ENCODE measurements around the gene MBOAT7. TPM values are rescaled to one million over a fixed set of nuclear protein-coding genes. Genes with fewer than 3 reads are reported as not detected.

The MBOAT7 gene
- total and polyA plus RNA-seq, 2 of the 8 experiments (the other 6 are each of a cell fraction or from before 2014, with no cell fraction given) = 85.5 to 90.9 TPM

DNA sequence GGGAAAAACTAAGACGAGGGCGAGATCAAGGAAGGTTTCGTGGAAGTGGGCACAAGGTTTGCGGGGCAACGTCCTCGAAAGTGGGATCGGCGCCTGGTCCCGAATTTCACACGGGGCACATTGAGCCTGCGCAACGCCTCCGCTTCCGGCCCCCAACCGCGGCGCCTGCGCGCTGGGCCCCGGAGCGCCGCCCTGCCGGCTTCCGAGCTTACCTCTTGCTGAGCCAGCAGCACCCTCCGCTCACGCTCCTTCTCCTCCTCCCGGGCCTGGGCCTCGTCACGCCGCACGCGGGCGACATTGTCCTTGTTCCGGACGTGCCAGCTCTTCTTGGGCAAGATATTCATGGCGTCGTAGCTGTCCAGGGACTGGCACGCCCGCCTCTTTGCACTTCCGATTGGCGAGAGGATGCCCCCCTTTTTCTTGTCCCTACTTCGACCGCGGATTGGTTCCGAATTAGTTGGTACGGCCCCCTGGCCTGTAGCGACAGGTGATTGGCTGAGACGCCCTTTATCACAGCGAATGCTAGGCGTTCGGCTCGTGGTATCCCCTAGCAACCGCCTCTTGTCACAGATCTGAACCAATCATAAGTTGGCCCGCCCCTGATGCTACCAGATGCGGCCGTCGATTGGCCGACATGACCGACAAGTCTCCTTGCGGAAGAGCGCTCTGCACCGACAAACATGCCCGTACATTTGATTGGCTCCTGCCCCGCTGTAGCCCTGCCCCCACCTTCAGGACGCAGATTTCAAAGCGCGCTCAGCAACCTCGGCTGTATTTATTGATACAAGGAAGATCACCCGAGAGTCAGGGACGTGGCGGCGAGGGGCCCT lies 29.8 kb downstream of the MBOAT7 start, which contains the start of gene LENG1 (continued):
- no peak for TF ChIP-seq SAP30 (IDR thresholded peaks at IDR 0.05; ENCODE audit: insufficient read depth, insufficient replicate concordance, low read length)
- TF ChIP-seq CBX8 (IDR thresholded peaks at IDR 0.05; ENCODE audit: borderline replicate concordance, low read depth, low read length) = no peak
- no peak for TF ChIP-seq CHD1 (IDR thresholded peaks at IDR 0.05; ENCODE audit: low read depth, low read length)
- no peak for TF ChIP-seq TAF7 (optimal IDR thresholded peaks at IDR 0.05; ENCODE audit: borderline replicate concordance, low read depth, low read length)
- TF ChIP-seq HDAC6 (IDR thresholded peaks at IDR 0.05; ENCODE audit: low read depth, low read length) = no peak
- TF ChIP-seq TEAD4 (IDR thresholded peaks at IDR 0.05; ENCODE audit: low read depth, low read length) = no peak
- TF ChIP-seq, protein P1, sequence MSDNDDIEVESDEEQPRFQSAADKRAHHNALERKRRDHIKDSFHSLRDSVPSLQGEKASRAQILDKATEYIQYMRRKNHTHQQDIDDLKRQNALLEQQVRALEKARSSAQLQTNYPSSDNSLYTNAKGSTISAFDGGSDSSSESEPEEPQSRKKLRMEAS (IDR thresholded peaks at IDR 0.05) = peak; percentile 13; the same call in 1 of the 2 replicates
- peak; percentile 71 for TF ChIP-seq CREB1 (IDR thresholded peaks at IDR 0.05)
- TF ChIP-seq EZH2 (IDR thresholded peaks at IDR 0.05; ENCODE audit: low read depth, low read length, severe bottlenecking) = no peak
- TF ChIP-seq RFX5 (IDR thresholded peaks at IDR 0.05; ENCODE audit: borderline replicate concordance, low read depth, low read length) = no peak
- no peak for TF ChIP-seq SIRT6 (IDR thresholded peaks at IDR 0.05; ENCODE audit: low read length)
- no peak for TF ChIP-seq CEBPB (IDR thresholded peaks at IDR 0.05; ENCODE audit: low read depth, low read length)
- peak; percentile 74 to 76; a peak in 2 of 3 replicates for TF ChIP-seq POLR2A (IDR thresholded peaks at IDR 0.05; ENCODE audit: control extremely low read depth in 1 of 2, low read depth in 2 of 2, low read length in 2 of 2)
- no peak for TF ChIP-seq FOSL1 (IDR thresholded peaks at IDR 0.05; ENCODE audit: insufficient read depth, low read depth, low read length)
- peak; percentile 82 for TF ChIP-seq PHF8 (conservative IDR thresholded peaks at IDR 0.05; ENCODE audit: low read depth, low read length)
- no peak for TF ChIP-seq RXRA (IDR thresholded peaks at IDR 0.05; ENCODE audit: insufficient read depth, low read depth, low read length)
- TF ChIP-seq SP4 (IDR thresholded peaks at IDR 0.05; ENCODE audit: low read length) = no peak
- TF ChIP-seq BRCA1 (IDR thresholded peaks at IDR 0.05; ENCODE audit: low read depth, low read length) = no peak
- TF ChIP-seq RAD21 (IDR thresholded peaks at IDR 0.05 in 1 of 2, conservative IDR thresholded peaks at IDR 0.05 in 1 of 2; ENCODE audit: low read depth in 2 of 2, low read length in 2 of 2) = no peak
- no peak for TF ChIP-seq MAFK (IDR thresholded peaks at IDR 0.05; ENCODE audit: low read depth, low read length)
- no peak for TF ChIP-seq ZNF274 (IDR thresholded peaks at IDR 0.05; ENCODE audit: borderline replicate concordance, extremely low read depth, low read length)
